Heart left ventricle (tissue), 13 donors: ENCODE data around the gene LASP1.

ENCODE experiments used
- POLR2A ChIP-seq, 2 donors: fragments of 450-650 bp; IDR thresholded peaks; one replicate each; pipeline ENCODE4 v1.6.1; 2017; ENCODE audit warnings: antibody characterized with exemption in 2 of 2, mild to moderate bottlenecking in 2 of 2, moderate library complexity in 2 of 2
- TF ChIP-seq, protein P1 (sequence below), 12 donors: fragments of 200-600 bp; sonication (generic) in 4 of 12; IDR thresholded peaks; one replicate each; pipeline versions ENCODE4 v1.5.0 to v1.8.0; 2018 to 2022; ENCODE audit warnings: antibody characterized with exemption in 12 of 12, mild to moderate bottlenecking in 5 of 12
- donor health status: ischemic (EF 13 %, LVEDD 7.1; RV severe dilation, severe dysfunction).
- donor health status: DM: no; HTN: yes; CAD: no.
- donor health status: DM: no; HTN: no; CAD: no.
- donor health status: ischemic (EF 25% LVEDD 6.9; RV normal size, moderate dysfunction).
- donor health status: ischemic (EF 25% LVEDD 5.7; RV mildly dilated, moderate dysfunction).
- donor health status: ischemic (EF 35%, LVEDD 5.7; RV mildly dilated, moderate dysfunction).
- donor health status: nonischemic (EF 11% LVEDD 7.7; RV severe dilation, severe dysfunction).
- donor health status: DM: yes; HTN: yes; CAD: no.
- donor health status: PGD.
- donor health status: ischemic (EF 29% LVEDD 5.4; RV normal size, mild dysfunction).
- donor health status: nonischemic (EF 23%, LVEDD 6.1; RV moderate dilation, normal function).

DNA sequence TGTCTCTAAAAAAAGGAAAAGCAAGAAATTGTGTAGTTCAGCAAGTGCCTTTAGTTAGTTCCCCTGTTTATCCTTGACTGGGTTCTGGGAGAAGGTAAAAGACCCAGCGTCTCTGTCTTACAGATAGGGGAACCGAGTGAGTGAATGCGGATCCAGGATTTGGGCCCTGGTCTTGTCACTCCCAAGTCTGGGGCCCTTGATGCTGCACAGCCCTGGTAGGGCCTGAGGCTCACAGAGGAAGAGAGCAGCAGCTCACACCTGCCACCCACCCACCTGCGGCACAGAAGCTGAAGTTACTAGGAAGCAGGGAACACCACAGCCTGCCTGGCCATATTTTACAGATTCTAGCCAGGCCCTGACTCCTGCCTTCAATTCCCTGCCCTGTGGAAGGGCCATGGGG is 22.2 kb downstream of the LASP1 start:
- TF ChIP-seq, protein P1, sequence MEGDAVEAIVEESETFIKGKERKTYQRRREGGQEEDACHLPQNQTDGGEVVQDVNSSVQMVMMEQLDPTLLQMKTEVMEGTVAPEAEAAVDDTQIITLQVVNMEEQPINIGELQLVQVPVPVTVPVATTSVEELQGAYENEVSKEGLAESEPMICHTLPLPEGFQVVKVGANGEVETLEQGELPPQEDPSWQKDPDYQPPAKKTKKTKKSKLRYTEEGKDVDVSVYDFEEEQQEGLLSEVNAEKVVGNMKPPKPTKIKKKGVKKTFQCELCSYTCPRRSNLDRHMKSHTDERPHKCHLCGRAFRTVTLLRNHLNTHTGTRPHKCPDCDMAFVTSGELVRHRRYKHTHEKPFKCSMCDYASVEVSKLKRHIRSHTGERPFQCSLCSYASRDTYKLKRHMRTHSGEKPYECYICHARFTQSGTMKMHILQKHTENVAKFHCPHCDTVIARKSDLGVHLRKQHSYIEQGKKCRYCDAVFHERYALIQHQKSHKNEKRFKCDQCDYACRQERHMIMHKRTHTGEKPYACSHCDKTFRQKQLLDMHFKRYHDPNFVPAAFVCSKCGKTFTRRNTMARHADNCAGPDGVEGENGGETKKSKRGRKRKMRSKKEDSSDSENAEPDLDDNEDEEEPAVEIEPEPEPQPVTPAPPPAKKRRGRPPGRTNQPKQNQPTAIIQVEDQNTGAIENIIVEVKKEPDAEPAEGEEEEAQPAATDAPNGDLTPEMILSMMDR (IDR thresholded peaks at IDR 0.05), result no peak
- TF ChIP-seq POLR2A (IDR thresholded peaks at IDR 0.05), result no peak
